ENCODE measurements around the gene PYY.

The PYY gene

DNA sequence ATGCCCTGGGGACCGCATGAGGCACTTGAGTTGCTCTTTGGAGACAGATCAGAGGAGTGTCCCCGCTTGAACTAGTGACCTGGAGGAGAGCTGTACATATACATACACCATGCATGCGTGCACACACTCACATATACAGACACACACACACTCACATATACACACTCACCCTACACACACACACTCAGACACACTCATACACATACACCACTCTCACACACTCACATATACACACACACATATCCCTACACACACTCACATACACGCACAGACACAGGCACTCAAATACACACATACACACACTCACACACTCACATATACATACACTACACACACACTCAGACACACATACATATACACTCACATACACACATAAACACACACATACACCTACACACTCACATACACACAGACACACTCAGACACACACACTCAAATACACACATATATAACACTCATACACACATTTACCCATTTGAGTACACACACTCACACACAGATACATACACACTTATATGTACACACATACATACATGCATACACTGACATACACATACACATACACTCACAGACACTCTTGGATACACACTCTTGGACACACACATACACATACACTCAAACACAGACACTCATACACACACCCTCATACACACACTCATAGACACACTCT, 41.0 kb downstream of the PYY start:
- no peak for DNase-seq

DNA sequence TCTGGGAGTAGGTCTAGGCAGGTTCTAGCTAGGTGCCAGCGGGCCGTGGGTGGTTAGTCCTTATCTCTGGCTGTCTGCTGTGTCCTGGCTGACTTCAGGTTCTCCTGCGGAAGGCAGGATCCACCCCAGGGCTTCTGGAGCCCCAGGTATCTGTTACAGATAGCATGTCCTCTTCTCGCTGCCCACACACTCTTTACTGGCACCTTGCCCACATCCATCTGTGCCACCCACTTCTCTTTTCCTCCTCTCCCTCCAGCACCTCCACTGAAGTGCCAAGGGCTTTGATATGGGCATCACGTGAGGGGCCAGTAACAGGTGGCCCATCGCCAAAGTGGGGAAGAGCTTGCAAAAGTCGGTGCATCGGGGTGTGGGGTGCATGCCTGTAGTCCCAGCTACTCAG, 41.8 kb downstream of the PYY start:
- DNase-seq = no peak

DNA sequence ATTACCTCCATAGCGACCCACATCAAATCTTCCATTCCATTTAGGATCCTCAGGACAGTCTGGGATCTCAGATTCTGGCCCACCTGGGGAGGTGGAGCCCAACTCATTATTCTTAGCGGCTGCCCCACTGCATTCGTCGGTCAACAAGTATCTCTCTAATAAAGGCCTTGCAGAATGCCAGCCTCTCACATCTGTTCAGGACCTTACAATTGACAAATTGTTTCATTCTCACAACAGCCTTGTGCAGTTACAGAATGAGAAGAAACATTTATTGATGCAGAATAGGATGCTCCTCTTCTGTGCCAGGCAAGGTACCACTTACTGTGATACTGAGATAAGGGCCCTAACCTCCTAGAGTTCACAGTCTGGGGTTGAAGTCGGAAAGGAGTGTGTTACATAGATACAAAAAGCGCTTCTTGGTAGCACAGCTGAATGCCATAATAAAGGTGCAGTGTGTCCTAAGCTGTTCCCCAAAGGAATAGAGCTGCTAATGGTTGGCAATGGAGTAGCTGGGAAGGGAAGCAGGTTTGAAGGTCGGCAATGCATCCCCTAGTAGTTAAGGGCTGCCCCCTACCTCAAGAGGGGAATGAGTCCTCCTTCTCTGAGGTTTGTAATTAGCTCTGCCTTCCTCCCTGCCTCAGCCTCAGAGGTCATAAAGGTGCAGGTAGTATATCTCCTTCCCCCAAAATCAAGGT, 44.1 kb downstream of the PYY start:
- no peak for DNase-seq

DNA sequence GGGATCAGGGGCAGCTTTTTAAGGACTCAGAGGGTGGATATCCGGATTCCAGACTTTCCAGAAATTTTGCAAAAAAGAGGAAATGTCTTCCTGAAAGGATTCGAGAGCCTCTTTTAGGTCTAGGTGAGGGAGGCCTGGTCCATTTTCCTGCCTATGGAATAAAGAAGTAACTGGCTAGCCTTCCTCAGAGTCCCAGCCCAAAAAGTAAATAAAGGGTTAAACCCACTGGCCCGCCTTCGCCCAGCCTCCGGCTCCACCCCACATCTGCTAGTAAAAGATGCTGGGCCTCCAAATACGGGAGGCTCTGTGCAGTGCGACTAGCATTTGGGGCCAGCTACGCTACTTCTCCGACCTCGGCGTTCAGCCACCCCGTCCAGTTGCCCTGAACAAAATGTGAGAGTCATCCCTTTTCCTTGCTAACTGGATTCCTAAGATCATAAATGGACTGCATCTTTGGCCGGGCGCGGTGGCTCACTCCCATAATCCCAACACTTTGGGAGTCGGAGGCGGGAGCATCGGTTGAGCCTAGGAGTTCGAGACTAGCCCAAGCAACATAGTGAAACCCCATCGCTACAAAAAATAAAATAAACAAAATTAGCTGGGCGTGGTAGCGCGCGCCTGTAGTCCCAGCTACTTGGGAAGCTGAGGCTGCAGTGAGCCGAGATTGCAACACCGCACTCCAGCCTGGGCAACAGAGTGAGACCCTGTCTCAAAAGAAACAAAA, 45.6 kb downstream of the PYY start:
- peak; percentile 62 to 68 for DNase-seq

DNA sequence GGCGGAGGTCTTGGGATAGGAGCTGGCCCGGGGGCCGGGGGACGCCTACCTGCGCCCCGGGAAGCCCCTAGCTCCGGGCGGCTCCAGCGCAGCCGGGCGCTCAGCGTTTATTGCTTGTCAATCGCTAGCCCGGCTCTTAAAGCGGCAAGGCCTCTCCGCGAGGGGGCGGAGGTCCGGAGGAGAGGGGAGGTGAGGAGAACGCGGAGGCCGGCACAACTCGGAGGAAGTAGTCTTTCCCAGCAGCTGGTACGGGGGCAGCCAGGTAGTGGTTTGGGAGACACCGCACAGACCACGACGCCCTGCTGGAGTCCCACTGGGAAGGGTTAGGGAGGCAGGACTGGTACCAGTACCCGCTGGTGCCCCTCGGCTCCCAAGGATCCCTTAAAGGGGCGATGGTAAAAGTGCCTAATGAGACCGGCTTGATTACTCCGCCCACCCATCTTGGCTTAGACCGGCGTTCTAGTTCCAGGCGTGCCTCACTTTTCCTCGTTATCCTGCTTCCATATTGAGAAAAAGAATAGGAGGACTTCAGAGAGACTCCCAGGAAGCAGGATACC, 46.2 kb downstream of the PYY start, which contains the start of gene MPP2:
Gene MPP2, minus strand, starts transcription at position 112 of the 557 bp plus-strand sequence. CDS start 3,076 bp downstream, outside the sequence.
- DNase-seq = peak; percentile 74 to 77

DNA sequence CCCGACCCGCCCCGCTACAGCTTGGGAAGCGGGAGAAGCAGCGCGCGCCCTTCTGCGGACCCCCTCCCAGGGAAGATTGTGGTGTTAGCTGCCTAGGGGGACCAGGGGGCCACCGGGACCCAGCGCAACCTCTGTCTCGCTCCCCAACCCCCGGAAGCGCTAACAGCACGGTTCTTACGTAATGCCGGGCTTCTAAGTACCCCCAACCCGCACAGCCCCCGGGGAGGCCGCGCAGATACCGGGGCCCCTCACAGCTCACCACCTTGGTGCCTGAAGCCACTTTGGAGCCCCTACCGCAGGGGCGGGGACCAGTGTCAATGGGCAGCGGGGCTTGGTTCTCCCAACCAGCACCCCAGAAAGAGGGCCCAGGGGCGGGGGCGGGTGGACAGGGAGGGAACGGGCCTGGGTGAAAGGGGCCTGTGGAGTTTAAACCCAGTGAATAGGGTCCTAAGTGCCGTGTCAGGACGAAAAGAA, 46.8 kb downstream of the PYY start:
- no peak for DNase-seq

DNA sequence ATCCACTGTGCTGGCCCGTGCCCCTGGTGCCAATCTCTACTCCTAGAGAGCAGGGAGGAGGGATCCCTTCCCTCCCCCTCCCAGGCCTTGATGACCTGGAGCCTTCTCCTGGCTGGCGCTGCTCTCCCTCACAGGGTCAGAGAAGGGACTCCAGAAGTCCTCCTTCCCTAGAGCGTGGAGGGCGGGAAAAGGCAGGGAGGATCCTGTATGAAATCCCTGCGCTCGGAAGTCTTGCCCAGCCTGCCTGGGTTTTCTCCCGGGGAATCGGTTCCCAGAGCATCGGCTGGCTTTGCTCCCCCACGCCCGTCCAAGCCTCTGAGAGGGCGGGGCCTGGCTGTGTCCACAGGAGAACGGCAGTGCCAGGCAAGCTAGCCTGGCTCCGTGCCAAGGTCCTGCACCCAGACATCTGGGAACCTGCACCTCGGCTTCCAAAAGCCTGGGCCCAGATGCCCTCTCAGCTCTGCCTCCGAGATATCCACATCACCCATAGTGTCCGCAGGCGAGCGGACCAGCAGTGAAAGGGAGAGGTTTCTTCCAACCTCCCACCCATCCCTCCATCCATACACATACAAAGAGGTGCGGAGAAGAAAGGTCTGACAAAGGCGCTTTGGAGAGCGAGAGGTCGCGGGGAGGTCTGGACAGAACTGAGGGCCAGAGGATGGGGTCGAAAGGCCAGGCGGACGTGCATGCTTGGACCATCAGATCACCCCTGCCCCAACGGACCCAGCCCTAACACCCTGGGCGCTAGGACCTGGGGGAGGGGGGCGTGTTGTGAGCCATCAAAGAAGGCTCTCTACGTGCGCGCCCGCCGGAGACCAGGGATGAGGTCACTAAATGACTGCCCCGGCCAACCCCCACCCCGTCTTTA, 47.5 kb downstream of the PYY start:
- DNase-seq = peak; percentile 53

DNA sequence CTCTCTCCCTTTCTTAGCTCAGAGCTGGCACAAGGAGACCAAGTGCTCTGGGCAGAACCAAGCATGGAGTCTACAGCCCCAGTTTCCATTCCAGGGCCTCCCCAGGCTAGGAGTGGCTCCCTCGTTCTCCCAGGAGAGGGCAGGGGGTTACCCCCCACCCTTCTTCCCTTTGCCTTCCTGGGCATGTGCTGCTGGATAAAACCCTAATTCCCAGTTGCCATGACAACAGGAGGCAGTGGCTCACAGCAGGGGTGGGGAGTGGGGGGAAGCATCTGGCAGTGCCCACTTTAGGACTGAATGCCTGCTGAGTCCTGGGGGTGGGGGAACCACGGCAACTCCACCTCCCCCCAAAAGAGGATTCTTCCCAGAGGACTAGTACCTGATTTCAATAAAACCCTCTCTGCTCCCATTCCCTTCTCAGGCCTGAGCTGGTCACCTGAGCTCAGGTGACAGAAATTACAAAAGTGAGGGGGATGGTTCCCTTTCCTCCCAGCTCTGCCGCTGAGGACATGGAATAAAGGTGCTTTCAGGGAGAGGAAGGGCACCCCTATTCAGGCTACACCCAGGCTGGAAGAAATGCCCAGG, 48.2 kb downstream of the PYY start:
- no peak for DNase-seq
